GDM1 (cell line): Measurements from ENCODE around the gene RGS16.

ENCODE experiments used
- DNase-seq: peaks from one replicate; lab custom pipeline; 2025; lab: John Stamatoyannopoulos, UW

RGS16 gene, protein sequence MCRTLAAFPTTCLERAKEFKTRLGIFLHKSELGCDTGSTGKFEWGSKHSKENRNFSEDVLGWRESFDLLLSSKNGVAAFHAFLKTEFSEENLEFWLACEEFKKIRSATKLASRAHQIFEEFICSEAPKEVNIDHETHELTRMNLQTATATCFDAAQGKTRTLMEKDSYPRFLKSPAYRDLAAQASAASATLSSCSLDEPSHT

DNA sequence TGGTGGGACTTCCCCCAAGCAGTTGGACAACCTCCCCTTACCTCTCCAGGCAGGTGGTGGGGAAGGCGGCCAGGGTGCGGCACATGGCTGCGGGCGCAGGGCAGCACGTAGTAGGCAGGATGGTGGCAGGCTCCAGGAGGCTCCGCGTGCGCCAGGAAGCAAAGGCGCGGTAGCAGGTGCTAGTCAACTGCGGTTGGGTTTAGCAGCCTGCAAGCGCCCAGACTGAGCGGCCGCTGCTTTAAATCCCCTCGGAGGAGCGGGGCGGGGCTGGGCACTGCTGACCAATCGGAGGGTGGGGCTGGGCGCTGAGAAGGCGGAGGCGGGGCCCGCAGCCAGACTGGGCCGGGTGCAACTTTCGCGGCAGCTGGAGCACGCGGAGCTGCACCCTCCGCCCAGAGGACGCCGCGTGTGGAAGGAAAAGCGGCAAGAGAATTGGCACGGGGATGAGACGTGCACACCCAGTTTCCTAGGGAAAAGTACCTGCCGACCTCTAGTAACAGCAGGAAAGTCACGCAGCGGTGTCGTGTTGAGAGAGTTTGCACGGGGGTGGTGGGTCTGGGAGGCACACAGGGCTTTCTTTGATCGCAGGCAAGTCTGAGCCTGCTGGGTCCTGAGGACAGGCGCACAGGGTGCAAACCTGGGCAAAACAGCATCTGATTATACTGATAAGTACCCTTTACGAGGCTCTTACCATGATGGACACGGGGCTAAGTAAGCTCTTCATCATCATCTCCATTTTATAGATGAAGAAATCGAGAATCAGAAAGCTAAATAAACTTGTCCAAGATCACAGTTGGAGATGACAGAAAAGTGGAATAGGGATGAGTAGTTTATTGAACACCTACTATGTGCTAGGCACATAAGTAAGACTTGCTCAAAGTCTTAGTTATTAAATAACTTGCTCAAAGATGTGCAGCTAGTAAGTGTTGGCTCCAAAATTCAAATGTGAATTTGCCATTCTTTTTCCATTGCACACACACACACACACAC lies at the start of gene RGS16:
Gene RGS16 (minus strand): TSS at position 215 of the 990 bp plus-strand sequence. CDS start 130 bp downstream, at position 85.
- peak; percentile 75 for DNase-seq

DNA sequence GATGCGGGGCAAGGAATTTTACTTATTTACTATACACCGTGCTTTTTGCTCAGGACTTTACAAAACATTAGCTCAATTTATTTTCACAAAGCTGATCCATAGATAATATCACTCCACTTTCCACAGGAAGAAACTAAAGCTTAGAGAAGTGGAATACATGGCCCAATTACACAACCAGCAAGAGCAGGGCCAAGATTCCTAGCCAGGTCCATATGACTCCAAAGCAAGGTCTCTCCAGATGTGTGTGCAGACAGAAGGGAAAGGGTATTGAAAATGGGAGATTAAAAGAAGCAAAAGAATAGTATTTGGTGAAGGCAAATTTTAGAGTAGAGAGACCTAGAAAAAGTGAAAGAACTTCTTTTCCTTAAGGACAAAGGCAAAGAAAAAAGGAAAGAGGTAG lies 49.8 kb upstream of the RGS16 start:
- DNase-seq, result no peak

DNA sequence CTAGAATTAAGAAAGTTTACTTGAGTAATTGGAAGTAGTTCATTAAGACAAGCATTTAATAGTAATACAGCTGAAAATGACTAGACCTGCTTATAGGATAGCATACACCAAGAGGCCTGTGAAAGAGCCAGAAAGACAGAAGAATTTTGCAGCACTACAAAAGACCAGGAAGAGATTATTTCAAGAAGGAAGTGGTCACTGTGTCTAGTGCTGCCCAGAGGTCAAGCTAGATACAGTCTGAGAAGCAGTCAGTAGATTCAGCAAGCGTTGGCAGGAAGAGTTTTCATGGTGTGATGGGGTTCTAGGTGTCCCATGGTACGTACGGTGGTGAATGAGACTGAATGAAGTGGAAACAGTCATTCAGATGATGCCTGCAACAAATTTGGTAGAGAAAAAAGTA lies 48.7 kb upstream of the RGS16 start:
- DNase-seq, result no peak

DNA sequence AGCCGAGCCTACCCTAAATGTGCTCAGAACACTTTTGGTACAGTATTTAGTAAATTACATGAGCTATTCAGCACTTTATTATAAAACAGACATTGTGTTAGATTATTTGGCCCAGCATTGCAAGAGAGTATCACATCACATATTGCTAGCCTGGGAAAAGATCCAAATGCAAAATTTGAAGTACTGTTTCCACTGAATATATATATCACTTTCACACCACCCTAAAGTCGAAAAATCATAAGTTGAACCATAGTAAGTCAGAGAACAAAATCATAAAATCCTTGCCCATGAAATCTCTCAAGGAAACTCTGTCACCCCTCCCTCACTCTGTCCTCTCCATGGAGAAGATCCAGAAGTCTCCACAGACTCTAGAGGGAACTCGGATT lies 47.1 kb upstream of the RGS16 start:
- DNase-seq, result no peak

DNA sequence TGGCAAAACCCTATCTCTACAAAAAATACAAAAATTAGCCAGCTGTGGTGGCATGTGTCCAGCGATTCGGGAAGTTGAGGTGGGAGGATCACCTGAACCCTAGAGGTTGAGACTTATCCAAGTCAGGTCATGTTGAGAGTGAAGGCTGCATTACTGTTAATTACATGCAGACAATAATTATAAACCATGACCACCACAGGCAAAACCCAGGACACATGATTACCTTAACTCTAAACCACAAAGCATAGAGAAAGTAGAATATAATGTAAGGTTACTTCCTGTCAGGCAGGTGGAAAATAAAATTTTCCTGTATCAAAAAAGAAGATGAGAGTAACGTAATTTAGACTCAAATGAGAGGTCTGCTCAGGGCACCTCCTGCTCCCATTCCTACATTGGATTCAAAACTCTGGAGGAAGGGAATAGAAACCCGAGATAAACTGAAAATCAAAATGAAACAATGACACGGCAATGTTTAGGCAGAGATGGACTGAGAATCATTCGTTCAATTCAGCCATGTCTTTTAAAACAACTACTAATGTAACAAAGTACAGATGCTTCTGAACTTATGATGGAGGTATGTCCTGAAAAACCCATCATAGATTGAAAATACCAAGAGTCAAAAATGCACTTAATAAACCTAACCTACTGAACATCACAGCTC lies 46.6 kb upstream of the RGS16 start:
- no peak for DNase-seq

DNA sequence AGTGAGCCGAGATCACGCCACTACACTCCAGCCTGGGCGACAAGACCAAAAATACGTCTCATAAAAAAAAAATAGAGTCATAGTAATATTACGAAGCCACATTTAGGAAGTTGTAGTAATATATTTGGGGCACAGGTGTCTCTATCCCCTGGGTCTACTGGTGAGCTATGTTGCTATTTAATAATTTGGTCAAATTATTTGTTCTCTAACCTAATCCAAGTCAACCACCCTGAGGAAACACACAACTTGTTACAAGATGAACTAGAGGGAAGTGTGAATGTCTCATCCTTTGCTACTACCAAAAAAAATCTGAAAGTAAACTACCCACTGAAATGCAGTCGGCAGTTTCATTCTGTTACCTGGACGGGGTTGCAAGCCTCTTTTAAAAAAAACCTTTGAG lies 44.9 kb upstream of the RGS16 start:
- no peak for DNase-seq

DNA sequence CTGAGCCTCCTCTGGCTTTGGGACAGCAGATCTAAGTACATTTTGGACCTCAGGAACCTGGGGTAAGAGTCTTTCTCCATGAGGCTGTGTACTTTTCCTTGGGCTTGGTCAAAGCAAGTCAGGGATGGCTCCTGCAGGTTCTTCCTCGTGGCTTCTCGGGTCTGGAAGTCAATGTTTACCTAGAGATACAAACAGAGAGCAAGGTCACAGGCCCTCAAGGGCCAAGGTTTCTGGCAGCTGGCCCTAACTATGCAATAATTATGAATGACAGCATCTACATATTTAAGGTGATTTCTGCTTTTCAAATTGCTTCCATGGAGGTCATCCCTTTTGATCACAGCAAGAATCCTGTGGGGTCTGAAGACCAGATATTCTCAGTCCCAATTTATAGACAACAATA lies 42.5 kb upstream of the RGS16 start:
- no peak for DNase-seq

DNA sequence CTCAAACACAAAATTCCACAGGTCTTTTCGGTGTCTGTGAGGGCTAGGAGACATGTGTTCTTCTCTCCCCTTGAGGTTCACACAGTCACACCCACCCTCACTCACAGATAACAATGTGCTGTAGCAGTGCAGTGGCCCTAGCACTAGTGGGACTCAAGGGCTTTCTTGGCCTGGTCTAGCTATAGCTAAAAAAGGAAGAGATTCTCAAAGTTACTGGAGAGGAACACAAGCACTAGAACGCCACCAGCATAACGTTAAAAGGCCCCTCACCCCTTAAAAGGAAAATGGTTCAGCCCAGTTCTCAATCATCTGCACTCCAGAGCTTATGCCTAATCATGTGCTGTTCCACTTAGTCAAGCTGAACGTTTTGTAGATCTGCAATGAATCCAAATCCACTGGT lies 40.7 kb upstream of the RGS16 start:
- no peak for DNase-seq

DNA sequence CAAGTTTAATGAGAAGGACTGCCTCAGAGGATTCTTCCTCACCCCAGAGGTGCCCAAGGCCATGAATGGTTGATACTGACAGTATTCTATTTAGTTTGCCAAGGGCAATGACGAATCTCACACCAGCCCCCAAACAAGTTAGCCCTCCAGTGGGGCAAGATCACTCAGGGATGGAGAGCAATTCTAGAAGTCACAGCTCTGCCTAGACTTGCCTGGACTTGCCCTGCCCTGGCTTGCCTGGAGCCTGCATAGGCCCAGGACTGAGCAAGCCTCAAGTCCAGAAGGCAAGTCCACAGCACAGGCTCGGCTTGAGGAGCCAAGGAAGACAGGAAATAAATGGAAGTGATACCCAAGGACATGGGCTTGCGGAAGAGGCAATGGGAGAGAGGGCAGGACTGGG lies 39.5 kb upstream of the RGS16 start:
- no peak for DNase-seq

DNA sequence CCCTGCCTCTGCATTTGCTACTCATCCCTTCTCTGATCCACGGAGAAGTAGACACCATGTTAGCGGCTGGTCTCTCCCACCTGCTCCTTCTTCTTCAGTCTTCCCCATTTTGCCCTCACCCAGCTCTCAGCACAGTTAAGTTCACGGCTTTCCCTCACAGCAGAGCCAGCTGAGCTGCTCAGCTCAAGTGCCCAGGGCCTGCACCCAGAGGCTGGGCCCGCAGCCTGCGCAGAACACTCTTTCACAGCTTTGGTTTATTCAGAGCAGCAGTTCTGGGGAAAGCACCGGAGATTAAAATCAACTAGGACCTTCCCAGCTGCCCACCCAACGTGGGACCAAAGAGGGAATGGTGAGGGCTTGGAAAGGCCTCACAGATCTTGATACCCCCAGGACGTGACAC lies 38.3 kb upstream of the RGS16 start:
- no peak for DNase-seq

DNA sequence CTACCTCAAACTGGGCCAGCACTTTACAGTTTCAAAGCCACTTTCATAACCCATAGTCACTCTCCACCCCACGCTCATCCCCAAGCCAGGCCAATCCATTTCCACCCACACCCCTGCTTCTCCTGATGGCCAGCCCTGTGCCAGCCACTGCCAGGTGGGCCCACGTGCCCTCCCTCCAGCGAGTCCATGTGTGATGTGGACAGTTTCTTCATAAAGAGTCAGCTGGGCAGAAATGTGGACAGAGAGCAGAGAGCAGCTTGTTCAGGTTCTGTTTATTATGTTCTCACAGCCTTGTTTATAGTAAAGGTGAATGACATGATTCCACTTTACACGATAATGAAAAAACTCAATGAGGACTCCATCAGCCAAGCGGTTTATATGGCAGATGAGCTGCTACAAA lies 37.4 kb upstream of the RGS16 start:
- DNase-seq, result no peak

DNA sequence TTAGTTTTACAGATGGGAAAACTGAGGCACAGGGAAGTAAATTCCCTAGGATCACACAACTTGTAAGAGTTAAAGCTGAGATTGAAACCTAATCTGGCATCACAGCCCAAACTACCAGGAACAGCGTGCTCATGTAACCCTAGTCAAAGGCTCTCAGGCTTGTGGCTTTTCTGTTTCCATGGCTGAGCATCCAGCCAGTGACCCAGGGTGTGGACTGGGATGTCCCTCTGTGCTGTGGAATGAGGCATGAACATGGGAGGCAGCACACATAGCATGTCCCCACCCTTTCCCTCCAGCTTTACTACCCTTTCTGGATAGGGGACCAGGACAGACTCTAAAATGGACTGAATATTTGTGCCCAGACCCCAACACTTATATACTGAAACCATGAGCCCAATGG lies 35.1 kb upstream of the RGS16 start:
- no peak for DNase-seq

DNA sequence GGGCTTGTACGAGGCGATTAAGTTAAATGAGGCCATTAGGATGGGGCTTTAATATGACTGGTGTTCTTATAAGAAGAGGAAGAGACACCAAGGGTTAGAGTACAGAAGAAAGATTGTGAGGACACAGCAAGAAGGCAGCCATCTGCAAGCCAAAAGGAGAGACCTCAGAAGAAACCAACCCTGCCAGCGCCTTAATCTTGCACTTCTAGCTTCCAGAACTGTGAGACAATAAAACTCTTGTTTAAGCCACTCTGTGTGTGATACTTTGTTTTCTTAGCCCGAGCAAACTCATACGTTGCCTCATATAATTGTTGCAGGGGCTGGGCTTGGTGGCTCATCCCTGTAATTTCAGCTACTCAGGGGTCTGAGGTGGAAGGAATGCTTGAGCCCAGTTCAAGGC lies 33.6 kb upstream of the RGS16 start:
- DNase-seq, result no peak

DNA sequence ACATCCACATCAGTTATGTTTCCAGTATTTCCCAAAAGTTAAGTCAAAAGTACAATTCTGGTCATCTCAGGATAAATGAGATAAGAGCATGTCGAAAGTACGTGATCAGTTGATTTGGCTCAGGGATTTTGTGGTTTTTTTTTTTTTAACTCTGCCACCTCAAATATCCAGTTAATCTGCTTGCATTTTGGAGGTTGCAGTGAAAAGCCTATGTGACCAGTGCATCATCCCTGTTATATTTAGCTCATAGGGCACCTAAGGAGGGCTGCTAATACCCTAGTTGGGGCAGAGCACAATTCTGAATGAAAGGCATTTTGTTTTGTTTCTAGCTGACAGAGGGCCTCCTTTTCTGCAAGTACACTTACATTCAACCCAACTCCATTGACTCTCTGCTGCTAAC lies 31.7 kb upstream of the RGS16 start:
- no peak for DNase-seq

DNA sequence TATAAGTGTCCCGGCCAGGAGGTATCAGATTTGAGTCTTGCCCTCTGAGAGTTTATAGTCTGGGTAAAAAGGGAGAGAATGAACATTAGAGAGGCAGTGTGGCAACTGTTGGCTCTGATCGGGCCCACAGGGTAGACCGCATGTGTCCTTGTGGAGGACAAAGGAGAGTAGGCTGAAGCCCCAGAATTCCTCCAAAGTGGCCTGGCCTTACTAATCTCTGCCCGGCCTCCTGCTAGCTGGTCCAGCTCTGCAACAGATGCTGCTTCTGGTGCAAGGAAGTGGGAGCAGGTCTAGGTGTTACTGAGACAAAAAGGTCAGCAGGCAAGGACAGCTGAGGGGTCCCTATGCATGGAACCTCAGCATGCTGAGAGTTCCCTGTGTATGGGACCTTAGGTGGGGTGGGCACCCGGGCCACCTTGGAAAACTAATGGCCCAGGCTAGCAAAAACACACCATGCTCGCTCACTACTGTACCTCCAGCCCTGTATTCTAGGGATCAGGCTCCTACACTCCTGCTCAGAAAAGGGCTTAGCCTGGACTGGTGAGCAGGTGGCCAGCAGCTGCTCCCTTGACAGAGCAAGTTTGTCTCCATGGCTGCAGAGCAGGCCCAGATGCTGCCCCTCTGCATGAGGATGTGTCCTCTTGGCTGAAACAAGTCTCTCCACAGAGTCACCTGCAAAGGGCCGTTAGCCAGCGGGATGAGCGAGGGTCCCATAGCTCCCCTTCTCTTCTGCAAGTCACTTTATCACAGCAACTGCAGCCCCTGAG lies 30.3 kb upstream of the RGS16 start:
- DNase-seq, result no peak

DNA sequence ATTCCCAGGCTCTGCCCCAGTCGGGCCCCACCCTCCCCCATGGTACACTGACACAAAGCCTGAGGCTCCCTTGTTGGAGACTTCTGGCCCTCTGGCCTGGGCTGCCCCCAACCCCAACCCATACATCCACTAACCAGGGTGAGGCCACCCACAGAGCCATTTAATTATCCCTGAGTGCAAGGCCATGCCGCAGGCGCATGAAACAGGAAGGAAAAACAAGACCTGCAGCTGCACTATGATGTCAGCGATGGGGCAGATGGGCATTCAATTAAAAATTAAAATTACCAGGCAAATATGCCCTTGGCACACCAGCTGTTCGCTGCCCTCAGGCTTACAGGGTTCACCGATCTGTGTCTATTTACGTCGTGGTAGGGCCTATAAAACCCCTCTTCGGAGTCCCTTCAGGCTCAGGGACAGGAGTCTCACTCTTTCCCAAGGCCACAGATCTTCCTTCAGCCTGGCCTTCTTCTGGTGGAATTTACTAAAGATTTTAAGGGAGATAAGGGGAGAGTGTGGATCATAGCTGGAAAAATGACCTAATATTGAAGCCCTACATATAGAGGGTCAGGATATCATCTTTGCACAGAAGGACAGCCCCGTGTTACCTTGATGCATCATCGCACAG lies 29.6 kb upstream of the RGS16 start:
- no peak for DNase-seq

DNA sequence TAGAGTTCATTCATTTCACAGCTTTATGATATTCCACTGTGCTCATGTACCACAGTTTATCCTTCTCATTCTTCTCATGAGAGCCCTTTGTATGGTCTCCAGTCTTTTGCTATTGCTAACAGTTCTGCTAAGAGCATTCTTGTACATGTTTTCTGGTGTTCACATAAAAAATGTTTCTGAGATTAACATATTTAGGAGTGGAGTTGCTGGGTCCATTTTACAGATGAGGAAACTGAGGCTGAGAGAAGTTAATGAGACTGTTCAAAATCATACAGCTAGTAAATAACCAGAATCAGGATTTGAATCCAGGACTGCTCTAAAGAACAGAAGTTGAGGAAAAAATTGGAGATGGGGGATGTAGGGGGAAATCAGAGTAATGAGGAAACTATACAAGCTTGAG lies 28.8 kb upstream of the RGS16 start:
- DNase-seq, result no peak

DNA sequence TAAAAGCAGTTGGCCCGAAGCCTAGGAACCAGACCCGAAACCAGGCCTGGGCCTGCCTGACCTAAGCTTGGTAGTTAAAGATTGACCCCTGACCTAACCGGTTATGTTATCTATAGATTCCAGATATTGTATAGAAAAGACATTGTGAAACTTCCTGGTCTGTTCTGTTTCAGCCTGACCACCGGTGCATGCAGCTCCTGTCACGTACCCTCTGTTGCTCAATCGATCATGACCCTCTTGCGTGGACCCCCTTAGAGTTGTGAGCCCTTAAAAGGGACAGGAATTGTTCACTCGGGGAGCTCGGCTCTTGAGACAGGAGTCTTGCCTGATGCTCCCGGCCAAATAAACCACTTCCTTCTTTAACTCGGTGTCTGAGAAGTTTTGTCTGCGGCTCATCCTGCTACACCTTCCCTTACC lies 28.3 kb upstream of the RGS16 start:
- peak; percentile 25 for DNase-seq

DNA sequence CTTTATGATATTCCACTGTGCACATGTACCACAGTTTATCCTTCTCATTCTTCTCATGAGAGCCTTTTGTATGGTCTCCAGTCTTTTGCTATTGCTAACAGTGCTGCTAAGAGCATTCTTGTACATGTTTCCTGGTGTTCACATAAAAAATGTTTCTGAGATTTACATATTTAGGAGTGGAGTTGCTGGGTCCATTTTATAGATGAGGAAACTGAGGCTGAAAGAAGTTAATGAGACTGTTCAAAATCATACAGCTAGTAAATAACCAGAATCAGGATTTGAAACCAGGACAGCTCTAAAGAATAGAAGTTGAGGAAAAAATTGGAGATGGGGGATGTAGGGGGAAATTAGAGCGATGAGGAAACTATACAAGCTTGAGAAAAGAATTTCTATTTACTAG lies 27.8 kb upstream of the RGS16 start:
- no peak for DNase-seq

DNA sequence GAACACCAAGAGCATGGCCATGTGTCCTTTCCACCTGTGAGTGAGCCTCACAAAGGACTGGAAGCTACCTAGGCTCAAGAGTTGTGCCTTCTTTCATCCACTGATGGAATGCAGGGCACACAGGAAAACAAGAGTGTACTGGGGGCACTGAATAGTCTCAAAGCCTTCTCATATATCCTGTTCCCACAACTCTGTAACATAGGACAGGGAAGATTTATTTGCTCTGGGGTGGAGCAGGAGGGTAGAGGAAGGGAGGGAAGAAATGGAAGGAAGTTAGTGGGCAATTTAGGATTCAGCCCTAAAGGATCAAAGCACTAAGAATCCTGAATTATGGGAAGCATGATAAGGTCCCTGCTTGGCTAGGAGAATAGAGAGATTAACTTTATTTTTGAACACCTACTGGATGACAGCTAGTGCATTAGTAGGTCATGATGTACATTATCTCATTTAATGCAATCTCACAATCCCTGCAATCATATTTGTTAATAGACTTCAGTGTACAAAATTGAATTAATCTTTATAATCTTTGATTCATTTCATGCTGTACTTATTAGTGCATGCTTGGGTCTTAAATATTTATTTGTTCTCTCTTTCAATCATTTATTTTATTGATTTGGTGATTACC lies 27.0 kb upstream of the RGS16 start:
- no peak for DNase-seq

DNA sequence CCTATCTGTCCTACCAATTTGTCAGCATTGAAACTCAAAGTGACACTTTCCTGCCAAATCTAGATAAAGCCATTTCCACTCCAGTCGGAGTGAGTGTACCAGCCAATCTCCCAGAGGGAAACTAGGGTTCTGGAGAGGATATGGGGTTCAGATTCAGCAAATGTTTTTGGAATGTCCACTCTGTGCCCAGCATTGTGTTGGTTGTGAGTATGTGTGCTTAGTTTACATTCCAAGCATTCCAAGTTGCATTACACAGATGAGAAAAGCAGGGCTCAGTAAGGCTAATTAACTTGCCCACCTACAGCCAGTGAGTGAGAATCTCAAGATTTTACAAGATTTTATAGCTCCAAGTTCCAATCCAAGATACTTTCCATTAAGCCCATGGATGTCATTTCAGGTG lies 26.4 kb upstream of the RGS16 start:
- no peak for DNase-seq
